CD14-positive monocyte (primary cell): ENCODE measurements around the gene CBLN1. TPM values are rescaled to one million over a fixed set of nuclear protein-coding genes. Genes with fewer than 3 reads are reported as not detected.

Experiments
- DNase-seq, 3 donors: peaks; one replicate each; pipeline ENCODE4 v3.0.0-alpha.2; 2011 to 2022
- H2AFZ ChIP-seq: 2 replicates; pipeline ENCODE4 v1.6.0; 2012; ENCODE audit warnings: mild to moderate bottlenecking, low read depth, low read length, inconsistent platforms; ENCODE audit not compliant: insufficient read depth, poor library complexity, severe bottlenecking
- H3K27ac ChIP-seq, 2 donors: 1 replicate in 1 of 2; 2 replicates in 1 of 2; pipeline ENCODE4 v1.5.1; 2012 to 2013; ENCODE audit warnings: low read length in 2 of 2, control low read depth in 1 of 2, inconsistent platforms in 1 of 2, low read depth in 1 of 2, mild to moderate bottlenecking in 1 of 2
- H3K27me3 ChIP-seq, 2 donors: one replicate each; pipeline versions ENCODE4 v1.6.0 to v1.6.1; 2011 to 2013; ENCODE audit warnings: low read length in 2 of 2; ENCODE audit not compliant: control insufficient read depth in 2 of 2, insufficient read depth in 2 of 2
- H3K36me3 ChIP-seq, 2 donors: replicated peaks in 1 of 2; 1 replicate in 1 of 2; 2 replicates in 1 of 2; pipeline versions ENCODE4 v1.5.1 to v1.6.1; 2012 to 2013; ENCODE audit warnings: low read length in 2 of 2, control low read depth in 1 of 2, inconsistent platforms in 1 of 2, mild to moderate bottlenecking in 1 of 2; ENCODE audit not compliant: insufficient read depth in 2 of 2, control insufficient read depth in 1 of 2
- H3K4me1 ChIP-seq, 2 donors: 1 replicate in 1 of 2; 2 replicates in 1 of 2; pipeline versions ENCODE4 v1.5.1 to v1.6.1; 2012 to 2013; ENCODE audit warnings: low read length in 2 of 2, control low read depth in 1 of 2, inconsistent platforms in 1 of 2, mild to moderate bottlenecking in 1 of 2, moderate library complexity in 1 of 2; ENCODE audit not compliant: insufficient read depth in 2 of 2, control insufficient read depth in 1 of 2
- H3K4me2 ChIP-seq: replicated peaks from 2 replicates; pipeline ENCODE3; 2012; ENCODE audit warnings: low read length, moderate library complexity, mild to moderate bottlenecking; ENCODE audit not compliant: poor library complexity, severe bottlenecking; ENCODE audit errors: extremely low read depth
- H3K4me3 ChIP-seq, 3 experiments: fragments of 200-600 bp in 1 of 3; sonication (generic) in 1 of 3; replicated peaks in 1 of 3; 1 replicate in 2 of 3; 2 replicates in 1 of 3; pipeline ENCODE4 v1.5.1; 2011 to 2013; ENCODE audit warnings: low read length in 3 of 3, mild to moderate bottlenecking in 3 of 3, control low read depth in 2 of 3, low read depth in 2 of 3, inconsistent platforms in 1 of 3, moderate library complexity in 1 of 3
- H3K79me2 ChIP-seq: 2 replicates; pipeline ENCODE4 v1.6.0; 2012; ENCODE audit warnings: mild to moderate bottlenecking, control low read depth, inconsistent platforms, low read length, moderate library complexity; ENCODE audit not compliant: insufficient read depth
- H3K9ac ChIP-seq: 2 replicates; pipeline ENCODE4 v1.6.0; 2017; ENCODE audit warnings: low read length, mild to moderate bottlenecking; ENCODE audit not compliant: insufficient read depth, poor library complexity, severe bottlenecking
- H3K9me3 ChIP-seq, 2 donors: replicated peaks in 1 of 2; 1 replicate in 1 of 2; 2 replicates in 1 of 2; pipeline versions ENCODE4 v1.5.1 to v1.6.1; 2012 to 2013; ENCODE audit warnings: low read length in 2 of 2, control low read depth in 1 of 2; ENCODE audit not compliant: control insufficient read depth in 1 of 2, insufficient read depth in 1 of 2
- H4K20me1 ChIP-seq: 2 replicates; pipeline ENCODE4 v1.6.0; 2012; ENCODE audit warnings: mild to moderate bottlenecking, low read length, control low read depth, moderate library complexity; ENCODE audit not compliant: insufficient read depth
- H3K27ac Mint-ChIP-seq, 7 donors: one replicate each; pipeline ENCODE4 v1.8.0; 2020; ENCODE audit warnings: mild to moderate bottlenecking in 7 of 7, mixed read lengths in 7 of 7, moderate library complexity in 6 of 7, inconsistent platforms in 2 of 7
- H3K27me3 Mint-ChIP-seq, 3 donors: one replicate each; pipeline ENCODE4 v1.8.0; 2021 to 2022; ENCODE audit warnings: low read depth in 3 of 3, mild to moderate bottlenecking in 3 of 3, mixed read lengths in 3 of 3, moderate library complexity in 3 of 3, inconsistent platforms in 1 of 3
- H3K36me3 Mint-ChIP-seq, 2 donors: one replicate each; pipeline ENCODE4 v1.8.0; 2020; ENCODE audit warnings: mixed read lengths in 2 of 2, inconsistent platforms in 1 of 2, mild to moderate bottlenecking in 1 of 2
- H3K4me1 Mint-ChIP-seq: one replicate; pipeline ENCODE4 v1.8.0; 2020; ENCODE audit warnings: mild to moderate bottlenecking, mixed read lengths
- H3K4me3 Mint-ChIP-seq, 2 donors: one replicate each; pipeline ENCODE4 v1.8.0; 2020; ENCODE audit warnings: mild to moderate bottlenecking in 2 of 2, mixed read lengths in 2 of 2, moderate library complexity in 1 of 2
- H3K9me3 Mint-ChIP-seq, 7 donors: one replicate each; pipeline ENCODE4 v1.8.0; 2020 to 2022; ENCODE audit warnings: mixed read lengths in 7 of 7, mild to moderate bottlenecking in 6 of 7, moderate library complexity in 6 of 7, inconsistent platforms in 2 of 7
- WGBS: methylation state at CpG from one replicate; pipeline ENCODE4 v1.1.5; 2013; ENCODE audit warnings: missing lambda C conversion rate; ENCODE audit not compliant: insufficient coverage; 5-methylcytosine and 5-hydroxymethylcytosine counted together
- intact Hi-C, 2 donors: fragments of 100-400 bp; cut with micrococcal nuclease; formaldehyde crosslinking; loops; one replicate each; pipeline versions ENCODE4 v1.15.0 to v1.15.1; 2023
- polyA plus RNA-seq, 3 donors: library from polyadenylated mRNA; depleted of rRNA in 1 of 3; unstranded in 2 of 3; stranded (reverse) in 1 of 3; fragments of 300-500 nt in 2 of 3; fragments of >200 nt in 1 of 3; fragmentation: Illumina TruSeq in 2 of 3; gene quantifications; 1 replicate in 2 of 3; 2 replicates in 1 of 3; pipeline ENCODE4 v1.2.3, GENCODE V29; 2012 to 2021
- TF ChIP-seq, protein P1 (sequence below): fragments of 200-600 bp; IDR thresholded peaks from one replicate; pipeline ENCODE4 v1.8.0; 2022; ENCODE audit warnings: antibody characterized with exemption, mild to moderate bottlenecking

The CBLN1 gene
- polyA plus RNA-seq, 3 donors = not detected

DNA sequence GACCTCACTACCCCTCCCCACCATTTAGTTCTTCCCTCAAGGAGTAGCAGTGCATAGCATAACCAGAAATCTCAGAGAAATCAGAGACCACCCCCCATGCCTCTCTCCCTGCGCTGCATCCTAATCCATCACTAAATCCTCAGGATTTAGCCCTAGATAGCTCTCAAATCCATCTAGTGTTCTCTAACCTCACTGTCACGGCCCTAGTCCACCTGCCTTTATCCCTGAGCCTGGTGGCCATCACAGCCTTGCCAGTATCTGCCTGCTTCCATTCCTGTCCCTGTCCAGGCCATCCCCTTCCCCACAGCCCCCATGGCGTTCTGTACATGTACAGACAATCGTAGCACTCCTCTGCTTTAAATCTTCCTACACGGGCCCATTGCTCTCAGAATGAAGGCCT, 19.1 kb downstream of the CBLN1 start:
- DNase-seq = no peak
- Mint-ChIP-seq H3K27me3 (peaks cover 5 to 14% (median 5%) of the 10 kb centered on the region in 3 donors), H3K4me3 (no peak overlapping the region), H3K9me3 (peaks cover 0 to 4% (median 0%) of the 10 kb centered on the region in 7 donors), H3K27ac (no peak overlapping the region), H3K4me1 (no peaks in the 10 kb centered on the region), H3K36me3 (no peaks in the 10 kb centered on the region)
- H3K4me2 ChIP-seq = no peak overlapping the region
- H3K79me2 ChIP-seq = no peaks in the 10 kb centered on the region
- H3K27me3 ChIP-seq = no peaks in the 10 kb centered on the region
- H4K20me1 ChIP-seq = no peaks in the 10 kb centered on the region
- no peak overlapping the region for H2AFZ ChIP-seq
- no peaks in the 10 kb centered on the region for H3K36me3 ChIP-seq
- no peaks in the 10 kb centered on the region for H3K9me3 ChIP-seq
- no peak overlapping the region for H3K4me3 ChIP-seq
- H3K4me1 ChIP-seq = no peaks in the 10 kb centered on the region
- H3K27ac ChIP-seq = no peak overlapping the region
- TF ChIP-seq, protein P1, sequence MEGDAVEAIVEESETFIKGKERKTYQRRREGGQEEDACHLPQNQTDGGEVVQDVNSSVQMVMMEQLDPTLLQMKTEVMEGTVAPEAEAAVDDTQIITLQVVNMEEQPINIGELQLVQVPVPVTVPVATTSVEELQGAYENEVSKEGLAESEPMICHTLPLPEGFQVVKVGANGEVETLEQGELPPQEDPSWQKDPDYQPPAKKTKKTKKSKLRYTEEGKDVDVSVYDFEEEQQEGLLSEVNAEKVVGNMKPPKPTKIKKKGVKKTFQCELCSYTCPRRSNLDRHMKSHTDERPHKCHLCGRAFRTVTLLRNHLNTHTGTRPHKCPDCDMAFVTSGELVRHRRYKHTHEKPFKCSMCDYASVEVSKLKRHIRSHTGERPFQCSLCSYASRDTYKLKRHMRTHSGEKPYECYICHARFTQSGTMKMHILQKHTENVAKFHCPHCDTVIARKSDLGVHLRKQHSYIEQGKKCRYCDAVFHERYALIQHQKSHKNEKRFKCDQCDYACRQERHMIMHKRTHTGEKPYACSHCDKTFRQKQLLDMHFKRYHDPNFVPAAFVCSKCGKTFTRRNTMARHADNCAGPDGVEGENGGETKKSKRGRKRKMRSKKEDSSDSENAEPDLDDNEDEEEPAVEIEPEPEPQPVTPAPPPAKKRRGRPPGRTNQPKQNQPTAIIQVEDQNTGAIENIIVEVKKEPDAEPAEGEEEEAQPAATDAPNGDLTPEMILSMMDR = no peak
- 94% methylated on average over 5 of the region's 5 CpGs for WGBS
- H3K9ac ChIP-seq = no peak overlapping the region
- intact Hi-C loops = no loop called here

DNA sequence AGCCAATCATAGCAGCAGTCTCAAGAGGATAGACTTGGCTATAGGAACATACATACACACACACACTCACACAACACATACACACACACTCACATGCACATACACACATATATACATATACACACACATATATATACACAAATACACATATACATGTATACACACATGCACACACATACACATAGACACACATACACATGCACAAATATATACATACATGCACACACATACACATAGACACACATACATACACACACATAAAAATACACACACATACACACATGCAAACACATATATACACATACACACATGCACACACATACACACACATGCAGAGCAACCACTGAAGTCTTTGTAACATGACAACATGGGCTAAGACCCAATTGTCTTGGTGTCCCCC, 19.7 kb downstream of the CBLN1 start:
- Histone ChIP-seq H3K9me3 (no peaks in the 10 kb centered on the region), H3K27ac (no peak overlapping the region), H4K20me1 (no peaks in the 10 kb centered on the region), H3K4me3 (no peak overlapping the region), H3K4me2 (no peak overlapping the region), H3K36me3 (no peaks in the 10 kb centered on the region), H3K27me3 (no peaks in the 10 kb centered on the region), H3K9ac (no peak overlapping the region), H2AFZ (no peak overlapping the region), H3K4me1 (no peaks in the 10 kb centered on the region), H3K79me2 (no peaks in the 10 kb centered on the region)
- Mint-ChIP-seq H3K27ac (no peak overlapping the region), H3K4me1 (no peaks in the 10 kb centered on the region), H3K27me3 (peaks cover 5 to 14% (median 5%) of the 10 kb centered on the region in 3 donors), H3K36me3 (no peaks in the 10 kb centered on the region), H3K4me3 (no peak overlapping the region), H3K9me3 (peaks cover 0 to 4% (median 0%) of the 10 kb centered on the region in 7 donors)
- TF ChIP-seq, protein P1 = no peak
- intact Hi-C loops = no loop called here
- no peak for DNase-seq
